Spleen (tissue), 13 donors: ENCODE results near the gene PHEX. TPM values are rescaled to one million over a fixed set of nuclear protein-coding genes. Genes with fewer than 3 reads are reported as not detected.

Experiments used
- DNase-seq: peaks from one replicate; pipeline ENCODE4 v3.0.0-alpha.2; 2020
- H3K27ac ChIP-seq, 8 donors: fragments of 200-600 bp; sonication (generic) in 7 of 8; 1 replicate in 4 of 8; 2 replicates in 4 of 8; pipeline versions ENCODE4 v1.5.0 to v1.8.0; 2016 to 2021; ENCODE audit warnings: inconsistent platforms in 4 of 8, mild to moderate bottlenecking in 4 of 8, moderate library complexity in 1 of 8
- H3K27me3 ChIP-seq, 7 donors: fragments of 200-600 bp; sonication (generic) in 6 of 7; replicated peaks in 1 of 7; 1 replicate in 4 of 7; 2 replicates in 3 of 7; pipeline versions ENCODE4 v1.5.0 to v1.8.0; 2016 to 2021; ENCODE audit warnings: inconsistent platforms in 3 of 7, mild to moderate bottlenecking in 1 of 7
- H3K36me3 ChIP-seq, 6 donors: fragments of 200-600 bp; sonication (generic) in 5 of 6; 1 replicate in 4 of 6; 2 replicates in 2 of 6; pipeline versions ENCODE4 v1.5.0 to v1.8.0; 2016 to 2021; ENCODE audit warnings: inconsistent platforms in 2 of 6
- H3K4me1 ChIP-seq, 6 donors: fragments of 200-600 bp; sonication (generic) in 5 of 6; 1 replicate in 3 of 6; 2 replicates in 3 of 6; pipeline versions ENCODE4 v1.5.0 to v1.8.0; 2016 to 2021; ENCODE audit warnings: inconsistent platforms in 3 of 6
- H3K4me3 ChIP-seq, 8 donors: fragments of 200-600 bp; sonication (generic) in 7 of 8; 1 replicate in 4 of 8; 2 replicates in 4 of 8; pipeline versions ENCODE4 v1.5.0 to v1.8.0; 2016 to 2021; ENCODE audit warnings: inconsistent platforms in 4 of 8, mild to moderate bottlenecking in 4 of 8, moderate library complexity in 2 of 8
- H3K9me3 ChIP-seq, 8 donors: fragments of 200-600 bp; sonication (generic) in 7 of 8; 1 replicate in 4 of 8; 2 replicates in 4 of 8; pipeline versions ENCODE4 v1.5.0 to v1.8.0; 2016 to 2021; ENCODE audit warnings: inconsistent platforms in 4 of 8
- CTCF ChIP-seq, 11 experiments: fragments of 200-600 bp in 7 of 11; fragments of 450-650 bp in 4 of 11; sonication (generic) in 4 of 11; IDR thresholded peaks in 8 of 11; conservative IDR thresholded peaks in 3 of 11; 1 replicate in 7 of 11; 2 replicates in 4 of 11; pipeline versions ENCODE4 v1.4.0 to v1.8.0; 2016 to 2021; ENCODE audit warnings: antibody characterized with exemption in 11 of 11, inconsistent platforms in 4 of 11, mild to moderate bottlenecking in 1 of 11
- POLR2A ChIP-seq, 3 donors: fragments of 450-650 bp; IDR thresholded peaks; one replicate each; pipeline ENCODE4 v1.5.1; 2017; ENCODE audit warnings: antibody characterized with exemption in 3 of 3, mild to moderate bottlenecking in 1 of 3
- POLR2AphosphoS5 ChIP-seq, 3 donors: sonication (generic); formaldehyde crosslinking; IDR thresholded peaks; one replicate each; pipeline ENCODE4 v1.5.1; 2017; ENCODE audit warnings: antibody characterized with exemption in 3 of 3
- WGBS, 5 donors: extraction: QIAGEN DNeasy Blood & Tissue Kit in 3 of 5; methylation state at CpG; one replicate each; pipeline versions ENCODE4 v1.1.5 to v1.1.7; 2013 to 2018; 5-methylcytosine and 5-hydroxymethylcytosine counted together
- intact Hi-C: fragments of 100-400 bp; cut with DNase I; formaldehyde crosslinking; loops from one replicate; pipeline ENCODE4 v1.15.0; 2023; ENCODE audit warnings: low total_unique reads
- long read RNA-seq, 2 donors: transcript quantifications; one replicate each; lab custom pipeline, GENCODE V29; 2026
- polyA plus RNA-seq, 3 donors: library from polyadenylated mRNA; stranded (reverse); fragments of 200-250 nt; gene quantifications; one replicate each; pipeline ENCODE4 v1.2.1, GENCODE V29; 2013
- total RNA-seq, 7 donors: library from RNA; depleted of rRNA in 3 of 7; stranded (reverse); fragments of >200 nt in 3 of 7; fragmentation: NEBNext Ultra II Directional in 4 of 7; extraction: Animal tissue kit (Norgen Biotek cat#: 25700) in 4 of 7; gene quantifications; one replicate each; pipeline versions ENCODE4 v1.1.0 to v1.2.1, GENCODE V29; 2016 to 2021
- donor health status: healthy with polysubstance abuse.
- donor health status: DM: no; HTN: no; CAD: no; lungs with moderate emphysema.
- donor health status: DM: no; HTN: no; CAD: no.
- donor health status: Bipolar disorder and iron deficiency.
- donor health status: healthy.
- donor health status: DM: no; HTN: no; CAD: no.
- donor health status: DM: yes; HTN: yes; CAD: no.

The PHEX gene
- total RNA-seq (1 to 10 TPM in 1 of 7 donors, under 1 TPM in 6; 0.33 to 1.5 (median 0.63) TPM), polyA plus RNA-seq (under 1 TPM; 0.13 to 0.46 (median 0.23) TPM)
- long read RNA-seq, donor 1, result 0 reads
- long read RNA-seq, donor 2, result 0 reads

DNA sequence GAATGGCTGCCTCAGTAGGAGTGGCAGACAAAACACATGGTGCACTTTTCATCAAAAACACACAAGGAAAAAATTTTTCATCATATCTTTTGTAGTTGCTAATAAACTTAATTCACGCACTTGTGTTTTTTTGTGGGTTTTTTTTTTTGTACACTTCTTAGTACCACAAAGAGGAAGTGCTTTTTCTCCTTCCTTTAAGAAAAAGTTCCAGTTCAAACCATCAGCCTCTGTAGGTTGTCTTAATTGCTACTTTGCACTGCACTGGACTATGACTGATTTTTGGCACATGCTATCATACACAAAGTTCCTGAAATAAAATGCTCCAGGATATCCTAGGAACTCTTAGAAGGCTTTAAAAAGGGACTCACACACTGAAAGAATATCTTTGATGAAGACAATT, at the start of gene PHEX:
PHEX (plus strand) TSS at position 242 of the 400 bp plus-strand sequence. CDS start 681 bp downstream, outside the sequence.
- WGBS, 5 donors, result 23 to 52% (median 24%) methylated on average over 1 of the region's 1 CpG
- Histone ChIP-seq H3K9me3 (no peaks in the 10 kb centered on the region), H3K36me3 (no peaks in the 10 kb centered on the region), H3K27ac (no peak within 1 kb of the TSS), H3K27me3 (no peaks in the 10 kb centered on the region), H3K4me3 (no peak within 1 kb of the TSS), H3K4me1 (peaks cover 0 to 7% (median 0%) of the 10 kb centered on the region in 6 donors)
- intact Hi-C loops, result no loop called here
- no peak for TF ChIP-seq POLR2A (IDR thresholded peaks at IDR 0.05)
- TF ChIP-seq CTCF (IDR thresholded peaks at IDR 0.05 in 8 of 11, conservative IDR thresholded peaks at IDR 0.05 in 3 of 11), result no peak
- DNase-seq, result no peak

DNA sequence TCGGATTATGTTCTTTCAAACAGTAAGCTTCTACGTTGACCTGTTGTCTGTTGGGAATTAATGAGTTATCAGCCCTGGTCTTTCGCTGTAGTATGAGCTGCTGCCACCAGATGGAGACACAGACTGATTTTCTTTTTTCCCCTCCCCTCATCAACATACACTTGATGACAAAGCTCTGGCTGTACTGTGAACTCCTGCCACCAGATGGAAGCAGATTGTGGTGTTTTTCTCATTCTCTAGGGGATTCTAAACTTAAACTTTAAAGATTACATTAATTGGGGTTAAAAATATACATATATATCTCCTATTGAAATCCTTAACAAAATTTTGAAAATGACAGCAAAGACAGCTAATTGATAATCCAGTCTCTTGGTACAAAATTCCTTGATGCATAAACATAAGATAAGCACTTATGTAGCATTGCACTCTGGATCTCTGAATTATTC, 46.8 kb upstream of the PHEX start:
- TF ChIP-seq CTCF (IDR thresholded peaks at IDR 0.05 in 8 of 11, conservative IDR thresholded peaks at IDR 0.05 in 3 of 11) (peak; percentile 86 to 99 (median 92)), POLR2AphosphoS5 (IDR thresholded peaks at IDR 0.05) (no peak)
- Histone ChIP-seq H3K4me1 (peaks cover 0 to 6% (median 0%) of the 10 kb centered on the region in 6 donors), H3K36me3 (peaks cover 0 to 29% (median 0%) of the 10 kb centered on the region in 6 donors), H3K27me3 (no peaks in the 10 kb centered on the region), H3K27ac (peak overlapping the region in 2 of 8 donors; percentile 28 to 36), H3K4me3 (no peak overlapping the region), H3K9me3 (no peaks in the 10 kb centered on the region)
- DNase-seq, result no peak
- WGBS, 5 donors, result 11 to 20% (median 17%) methylated on average over 3 of the region's 3 CpGs
- intact Hi-C loops, result loop anchor here (10.0 kb wide), 1 partner anchor 759 kb away; no protein-coding TSS in a partner anchor

- Histone ChIP-seq H3K36me3 (peaks cover 0 to 29% (median 0%) of the 10 kb centered on the region in 6 donors), H3K4me3 (no peak overlapping the region), H3K27me3 (no peaks in the 10 kb centered on the region), H3K4me1 (peaks cover 0 to 12% (median 0%) of the 10 kb centered on the region in 6 donors), H3K9me3 (no peaks in the 10 kb centered on the region), H3K27ac (no peak overlapping the region)
- WGBS, 5 donors, result 57 to 96% (median 78%) methylated on average over 1 of the region's 1 CpG; no CpG with 5 or more reads in 1 of the 5 donors
- intact Hi-C loops, result loop anchor here (10.0 kb wide), 1 partner anchor 758 kb away; no protein-coding TSS in a partner anchor
- TF ChIP-seq CTCF (IDR thresholded peaks at IDR 0.05 in 8 of 11, conservative IDR thresholded peaks at IDR 0.05 in 3 of 11) (no peak), POLR2AphosphoS5 (IDR thresholded peaks at IDR 0.05) (no peak), POLR2A (IDR thresholded peaks at IDR 0.05) (no peak)
- DNase-seq, result no peak
Measured at GRCh38 chrX:21986596-21986995, 45.5 kb upstream of the PHEX start.

- Histone ChIP-seq H3K27ac (peak overlapping the region in 3 of 8 donors; percentile 4 to 90 (median 30)), H3K9me3 (no peaks in the 10 kb centered on the region), H3K36me3 (peaks cover 0 to 29% (median 0%) of the 10 kb centered on the region in 6 donors), H3K4me3 (no peak overlapping the region), H3K27me3 (no peaks in the 10 kb centered on the region), H3K4me1 (peaks cover 0 to 32% (median 8%) of the 10 kb centered on the region in 6 donors)
- TF ChIP-seq CTCF (IDR thresholded peaks at IDR 0.05 in 8 of 11, conservative IDR thresholded peaks at IDR 0.05 in 3 of 11), result no peak
- no peak for TF ChIP-seq POLR2A (IDR thresholded peaks at IDR 0.05)
- TF ChIP-seq POLR2AphosphoS5 (IDR thresholded peaks at IDR 0.05), result no peak
- no peak for DNase-seq
- 58 to 77% (median 64%) methylated on average over 4 of the region's 4 CpGs for WGBS, 5 donors
- intact Hi-C loops, result loop anchor here (10.0 kb wide), 1 partner anchor 755 kb away; no protein-coding TSS in a partner anchor
Measured at GRCh38 chrX:21989384-21989783, 42.7 kb upstream of the PHEX start.
